Measurements from ENCODE around the gene SMYD1. TPM values are rescaled to one million over a fixed set of nuclear protein-coding genes. Genes with fewer than 3 reads are reported as not detected.

Gene SMYD1
- total RNA-seq, 1 donor from 2014 or later: not detected

DNA sequence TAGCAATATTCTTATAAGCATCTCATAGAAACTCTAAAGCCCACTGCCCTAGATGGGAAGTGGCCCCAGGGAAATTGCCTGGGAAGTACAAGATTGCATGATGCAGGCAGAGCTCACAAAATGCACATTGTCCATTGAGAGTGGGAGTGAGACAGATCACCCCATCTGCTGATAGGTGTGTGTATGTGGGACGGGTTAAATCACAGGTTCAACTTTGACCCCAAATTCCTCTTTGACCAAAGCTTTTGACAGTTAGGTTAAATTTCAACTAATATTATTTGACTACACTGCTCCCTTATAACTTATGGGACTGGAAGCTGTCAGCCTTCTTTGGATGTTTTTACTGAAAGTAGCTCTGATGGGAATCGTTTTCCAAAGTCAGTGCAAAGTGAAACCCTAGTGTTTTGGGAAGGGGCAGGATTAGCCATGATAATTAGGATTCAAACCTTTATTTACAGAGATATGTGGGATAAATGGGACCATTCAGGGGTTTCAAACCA is 71.6 kb downstream of the SMYD1 start:
- Mint-ChIP-seq H3K9me3 (peaks cover 5% of the 10 kb centered on the region), H3K27me3 (ENCODE audit: low read depth) (peaks cover 11% of the 10 kb centered on the region), H3K36me3 (ENCODE audit: low read depth) (no peaks in the 10 kb centered on the region), H3K4me1 (peaks cover 4% of the 10 kb centered on the region), H3K27ac (ENCODE audit: unreplicated experiment) (no peak overlapping the region), H3K4me3 (no peak overlapping the region)
- TF ChIP-seq, protein P1, sequence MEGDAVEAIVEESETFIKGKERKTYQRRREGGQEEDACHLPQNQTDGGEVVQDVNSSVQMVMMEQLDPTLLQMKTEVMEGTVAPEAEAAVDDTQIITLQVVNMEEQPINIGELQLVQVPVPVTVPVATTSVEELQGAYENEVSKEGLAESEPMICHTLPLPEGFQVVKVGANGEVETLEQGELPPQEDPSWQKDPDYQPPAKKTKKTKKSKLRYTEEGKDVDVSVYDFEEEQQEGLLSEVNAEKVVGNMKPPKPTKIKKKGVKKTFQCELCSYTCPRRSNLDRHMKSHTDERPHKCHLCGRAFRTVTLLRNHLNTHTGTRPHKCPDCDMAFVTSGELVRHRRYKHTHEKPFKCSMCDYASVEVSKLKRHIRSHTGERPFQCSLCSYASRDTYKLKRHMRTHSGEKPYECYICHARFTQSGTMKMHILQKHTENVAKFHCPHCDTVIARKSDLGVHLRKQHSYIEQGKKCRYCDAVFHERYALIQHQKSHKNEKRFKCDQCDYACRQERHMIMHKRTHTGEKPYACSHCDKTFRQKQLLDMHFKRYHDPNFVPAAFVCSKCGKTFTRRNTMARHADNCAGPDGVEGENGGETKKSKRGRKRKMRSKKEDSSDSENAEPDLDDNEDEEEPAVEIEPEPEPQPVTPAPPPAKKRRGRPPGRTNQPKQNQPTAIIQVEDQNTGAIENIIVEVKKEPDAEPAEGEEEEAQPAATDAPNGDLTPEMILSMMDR (conservative IDR thresholded peaks at IDR 0.05): no peak
- no peak for DNase-seq (ENCODE audit: low read depth, low spot score)

DNA sequence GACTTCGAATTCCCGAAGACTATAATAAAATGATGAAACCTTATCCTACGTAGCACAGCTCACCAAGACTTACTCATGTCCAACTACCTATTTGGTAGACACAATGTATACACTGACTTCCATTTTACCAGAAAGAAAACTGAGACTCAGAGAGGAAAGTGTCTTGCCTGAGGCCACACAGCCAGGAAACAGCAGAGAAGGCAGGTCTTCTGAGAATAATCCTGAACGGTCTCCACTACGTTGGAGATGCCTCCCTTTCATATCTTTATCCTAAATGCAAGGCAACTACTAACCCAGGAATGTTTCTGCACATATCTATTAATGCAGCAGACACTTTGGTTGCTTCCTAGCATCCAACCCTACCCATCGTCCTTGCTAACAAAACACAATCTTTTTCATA is 72.2 kb downstream of the SMYD1 start:
- peaks cover 5% of the 10 kb centered on the region for H3K9me3 Mint-ChIP-seq
- TF ChIP-seq, protein P1 (conservative IDR thresholded peaks at IDR 0.05): no peak
- H3K4me1 Mint-ChIP-seq: peaks cover 4% of the 10 kb centered on the region
- H3K27ac Mint-ChIP-seq (ENCODE audit: unreplicated experiment): no peak overlapping the region
- no peak for DNase-seq (ENCODE audit: low read depth, low spot score)
- H3K4me3 Mint-ChIP-seq: no peak overlapping the region
- H3K36me3 Mint-ChIP-seq (ENCODE audit: low read depth): no peaks in the 10 kb centered on the region
- H3K27me3 Mint-ChIP-seq (ENCODE audit: low read depth): peaks cover 11% of the 10 kb centered on the region

DNA sequence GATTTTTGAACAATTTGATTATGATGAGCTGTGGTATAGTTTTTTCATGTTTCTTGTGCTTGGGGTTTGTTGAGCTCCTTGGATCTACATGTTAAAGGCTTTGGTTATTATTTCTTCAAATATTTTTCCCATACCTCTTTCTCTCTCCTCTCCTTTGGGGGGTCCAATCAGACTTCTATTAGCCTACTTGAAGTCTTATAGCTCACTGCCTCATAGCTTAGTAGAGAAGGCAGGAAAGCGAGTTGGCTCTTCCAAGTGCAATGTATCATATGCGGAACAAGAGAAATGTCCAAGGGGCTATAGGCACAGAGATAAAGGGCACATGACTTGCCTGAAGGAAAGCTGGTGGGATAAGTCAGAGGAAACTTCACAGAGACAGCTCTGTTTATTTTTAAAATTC is 74.3 kb downstream of the SMYD1 start:
- H3K27me3 Mint-ChIP-seq (ENCODE audit: low read depth): peaks cover 15% of the 10 kb centered on the region
- H3K27ac Mint-ChIP-seq (ENCODE audit: unreplicated experiment): no peak overlapping the region
- H3K36me3 Mint-ChIP-seq (ENCODE audit: low read depth): no peaks in the 10 kb centered on the region
- no peak overlapping the region for H3K4me3 Mint-ChIP-seq
- peaks cover 5% of the 10 kb centered on the region for H3K9me3 Mint-ChIP-seq
- no peak for DNase-seq (ENCODE audit: low read depth, low spot score)
- TF ChIP-seq, protein P1 (conservative IDR thresholded peaks at IDR 0.05): no peak
- peaks cover 1% of the 10 kb centered on the region for H3K4me1 Mint-ChIP-seq

DNA sequence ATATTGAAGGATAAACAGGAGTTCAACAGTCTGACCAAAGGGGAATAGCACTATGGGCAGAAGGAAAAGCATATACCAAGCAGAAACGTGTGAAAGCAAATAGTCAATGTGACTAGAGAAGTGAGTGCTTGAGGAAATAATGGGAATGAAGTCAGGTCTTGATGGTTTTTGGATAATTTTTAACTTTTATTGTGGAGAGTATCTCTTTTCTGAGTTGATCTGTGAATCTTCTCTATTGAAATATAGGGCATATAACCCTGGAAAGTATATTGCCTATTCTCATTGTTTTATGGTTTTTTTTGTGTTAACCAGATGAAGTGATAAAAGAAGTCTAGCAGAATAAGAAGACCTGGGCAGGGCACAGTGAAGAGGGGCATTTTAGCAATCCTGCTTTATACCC is 76.6 kb downstream of the SMYD1 start:
- Mint-ChIP-seq H3K4me3 (no peak overlapping the region), H3K9me3 (peaks cover 16% of the 10 kb centered on the region), H3K27ac (ENCODE audit: unreplicated experiment) (no peak overlapping the region), H3K27me3 (ENCODE audit: low read depth) (peaks cover 17% of the 10 kb centered on the region), H3K36me3 (ENCODE audit: low read depth) (peaks cover 6% of the 10 kb centered on the region), H3K4me1 (no peaks in the 10 kb centered on the region)
- TF ChIP-seq, protein P1 (conservative IDR thresholded peaks at IDR 0.05): no peak
- DNase-seq (ENCODE audit: low read depth, low spot score): no peak

DNA sequence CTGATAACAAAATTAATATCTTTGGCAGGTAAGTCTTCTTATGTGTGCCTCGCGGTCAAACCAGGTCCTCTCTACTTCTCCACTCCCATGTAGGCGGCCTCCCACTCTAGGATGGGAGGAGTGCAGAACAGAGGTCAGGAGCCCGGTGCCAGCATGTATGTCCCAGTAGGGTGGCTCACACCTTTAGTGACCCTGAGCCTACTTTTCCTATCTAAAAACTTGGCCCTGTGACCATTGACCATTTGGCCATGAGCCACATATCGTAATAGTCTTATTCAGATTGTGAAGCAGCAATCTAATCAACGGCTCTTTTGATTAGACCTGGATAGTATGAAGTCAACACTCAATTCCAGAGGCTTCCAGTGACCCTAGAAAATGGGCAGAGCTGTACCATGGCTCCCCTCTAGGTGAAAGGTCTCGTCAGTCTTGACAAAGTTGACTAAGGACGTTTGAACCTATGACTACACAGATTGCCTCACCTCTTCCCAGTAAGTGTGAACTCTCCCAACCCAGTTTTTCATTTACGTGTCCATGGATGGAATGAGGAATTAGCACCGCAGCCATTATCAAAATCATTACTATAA is 77.4 kb downstream of the SMYD1 start:
- H3K27me3 Mint-ChIP-seq (ENCODE audit: low read depth): peaks cover 17% of the 10 kb centered on the region
- DNase-seq (ENCODE audit: low read depth, low spot score): no peak
- TF ChIP-seq, protein P1 (conservative IDR thresholded peaks at IDR 0.05): no peak
- peaks cover 7% of the 10 kb centered on the region for H3K36me3 Mint-ChIP-seq (ENCODE audit: low read depth)
- no peak overlapping the region for H3K27ac Mint-ChIP-seq (ENCODE audit: unreplicated experiment)
- no peaks in the 10 kb centered on the region for H3K4me1 Mint-ChIP-seq
- H3K4me3 Mint-ChIP-seq: no peak overlapping the region
- peaks cover 19% of the 10 kb centered on the region for H3K9me3 Mint-ChIP-seq

All from neural crest cell (in vitro differentiated cells).